CD8-positive, alpha-beta memory T cell (primary cell): ENCODE measurements around the gene USP13. TPM values are rescaled to one million over a fixed set of nuclear protein-coding genes. Genes with fewer than 3 reads are reported as not detected.

Experiments used
- CTCF ChIA-PET: fragments of 350-600 bp; sonication (Branson Sonifier 250); formaldehyde crosslinking; loops from one replicate; lab custom pipeline; 2021; ENCODE audit warnings: antibody characterized with exemption; lab: Charles Lee
- POLR2A ChIA-PET: fragments of 350-600 bp; sonication (Branson Sonifier 250); formaldehyde crosslinking; loops from one replicate; lab custom pipeline; 2021; ENCODE audit warnings: antibody characterized with exemption; lab: Charles Lee
- DNase-seq, 5 donors: peaks; one replicate each; pipeline versions ENCODE4 v3.0.0 to v3.0.0-alpha.2; 2020 to 2022; ENCODE audit warnings: mixed read lengths in 1 of 5
- H3K27ac ChIP-seq: one replicate; pipeline ENCODE4 v1.7.0; 2013; ENCODE audit warnings: low read depth, mild to moderate bottlenecking, low read length, moderate library complexity
- H3K27me3 ChIP-seq: 2 replicates; pipeline ENCODE4 v1.7.0; 2013; ENCODE audit warnings: low read length, mild to moderate bottlenecking; ENCODE audit not compliant: insufficient read depth, poor library complexity, severe bottlenecking
- H3K36me3 ChIP-seq: 2 replicates; pipeline ENCODE4 v1.7.0; 2013; ENCODE audit warnings: mild to moderate bottlenecking, low read length, moderate library complexity; ENCODE audit not compliant: insufficient read depth
- H3K4me1 ChIP-seq: 2 replicates; pipeline ENCODE4 v1.7.0; 2013; ENCODE audit warnings: mild to moderate bottlenecking, low read length, moderate library complexity; ENCODE audit not compliant: insufficient read depth
- H3K4me3 ChIP-seq: 2 replicates; pipeline ENCODE4 v1.7.0; 2013; ENCODE audit warnings: mild to moderate bottlenecking, low read length
- H3K9me3 ChIP-seq: 2 replicates; pipeline ENCODE4 v1.7.0; 2013; ENCODE audit warnings: mild to moderate bottlenecking, low read length
- H3K27ac Mint-ChIP-seq, 8 donors: one replicate each; pipeline ENCODE4 v1.8.0; 2020 to 2021; ENCODE audit warnings: mixed read lengths in 8 of 8, mild to moderate bottlenecking in 6 of 8, inconsistent platforms in 3 of 8, moderate library complexity in 3 of 8
- H3K27me3 Mint-ChIP-seq, 2 donors: one replicate each; pipeline ENCODE4 v1.8.0; 2020 to 2021; ENCODE audit warnings: mixed read lengths in 2 of 2, mild to moderate bottlenecking in 1 of 2, moderate library complexity in 1 of 2
- H3K36me3 Mint-ChIP-seq, 3 donors: one replicate each; pipeline ENCODE4 v1.8.0; 2020 to 2021; ENCODE audit warnings: mixed read lengths in 3 of 3, inconsistent platforms in 1 of 3, mild to moderate bottlenecking in 1 of 3
- H3K4me1 Mint-ChIP-seq, 3 donors: one replicate each; pipeline ENCODE4 v1.8.0; 2020 to 2021; ENCODE audit warnings: mixed read lengths in 3 of 3, inconsistent platforms in 1 of 3, mild to moderate bottlenecking in 1 of 3
- H3K4me3 Mint-ChIP-seq, 7 donors: one replicate each; pipeline ENCODE4 v1.8.0; 2020 to 2021; ENCODE audit warnings: mixed read lengths in 7 of 7, mild to moderate bottlenecking in 6 of 7, moderate library complexity in 4 of 7, inconsistent platforms in 2 of 7
- H3K9me3 Mint-ChIP-seq, 5 donors: one replicate each; pipeline ENCODE4 v1.8.0; 2020 to 2022; ENCODE audit warnings: mixed read lengths in 5 of 5, mild to moderate bottlenecking in 3 of 5, moderate library complexity in 2 of 5, inconsistent platforms in 1 of 5
- polyA plus RNA-seq: library from polyadenylated mRNA; unstranded; fragments of 300-500 nt; fragmentation: Illumina TruSeq; gene quantifications from one replicate; pipeline ENCODE4 v1.2.3, GENCODE V29; 2021
- total RNA-seq, 2 experiments: library from RNA; stranded (reverse); gene quantifications; one replicate each; pipeline ENCODE4 v1.2.3, GENCODE V29; 2021

Gene USP13
- total and polyA plus RNA-seq, 3 experiments from 2014 or later: 12.7 to 13.8 (median 13.3) TPM

DNA sequence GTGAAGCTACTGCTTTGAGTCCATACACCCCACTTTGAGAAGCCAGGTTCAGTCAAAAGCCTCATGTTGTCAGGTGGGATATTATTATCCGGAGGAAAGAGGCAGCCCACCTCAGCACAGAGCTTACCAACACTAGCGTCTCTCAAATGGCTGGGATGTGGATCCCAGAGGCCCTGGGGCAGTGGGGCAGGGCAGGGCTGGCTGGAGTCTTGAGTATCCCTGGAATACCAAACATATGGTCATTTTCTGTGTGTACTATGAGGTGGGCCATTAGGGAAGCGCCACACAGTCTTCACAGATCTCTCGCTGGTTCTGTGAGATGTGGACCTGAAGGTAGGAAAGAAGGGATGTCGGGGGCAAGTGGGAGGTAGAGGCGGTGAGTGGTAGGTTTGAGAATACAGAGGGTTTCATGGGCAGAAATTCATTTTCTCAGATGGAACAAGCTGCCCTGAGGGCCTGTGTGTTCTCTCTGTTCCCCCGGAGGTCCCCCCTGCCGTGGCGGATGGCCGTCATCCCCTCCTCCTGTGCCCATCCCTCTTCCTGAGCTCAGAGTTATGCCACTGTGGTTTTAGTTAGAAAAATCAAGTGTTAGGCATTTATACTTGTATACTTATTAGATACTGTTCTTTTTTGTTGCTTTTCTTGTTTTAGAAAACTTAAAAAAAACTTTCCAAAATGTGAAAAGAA lies 66.4 kb downstream of the USP13 start:
- CTCF ChIA-PET: no interaction called here
- H3K4me3 Mint-ChIP-seq: no peak overlapping the region
- peaks cover 10 to 41% (median 20%) of the 10 kb centered on the region in 3 donors for H3K36me3 Mint-ChIP-seq
- no peak for DNase-seq
- no peaks in the 10 kb centered on the region for H3K9me3 Mint-ChIP-seq
- POLR2A ChIA-PET: no interaction called here
- H3K27ac ChIP-seq: no peak overlapping the region
- no peaks in the 10 kb centered on the region for H3K27me3 Mint-ChIP-seq
- H3K4me1 ChIP-seq: no peaks in the 10 kb centered on the region
- H3K27me3 ChIP-seq: no peaks in the 10 kb centered on the region
- no peak overlapping the region for H3K4me3 ChIP-seq
- H3K36me3 ChIP-seq: no peaks in the 10 kb centered on the region
- no peaks in the 10 kb centered on the region for H3K4me1 Mint-ChIP-seq
- no peak overlapping the region for H3K27ac Mint-ChIP-seq
- H3K9me3 ChIP-seq: no peaks in the 10 kb centered on the region

DNA sequence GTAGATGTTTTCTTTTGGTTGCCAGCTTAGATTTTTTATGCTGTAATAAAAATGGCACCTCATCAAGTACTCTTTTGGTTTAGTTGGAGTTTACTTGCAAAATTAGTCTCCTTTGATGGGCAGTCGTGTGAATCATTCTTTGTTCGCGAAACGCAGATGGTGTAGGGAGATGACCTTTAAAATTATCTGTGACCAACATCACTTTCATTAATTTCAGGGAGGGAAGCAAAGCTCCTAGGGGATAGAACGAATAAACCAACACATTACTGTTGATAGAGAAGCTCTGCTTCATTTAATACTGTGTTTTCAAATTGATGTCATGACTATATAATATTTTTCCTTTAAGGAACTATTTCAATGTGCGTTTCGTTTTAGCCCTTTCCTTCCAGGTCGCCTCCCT lies 67.4 kb downstream of the USP13 start:
- H3K36me3 Mint-ChIP-seq: peaks cover 13 to 41% (median 20%) of the 10 kb centered on the region in 3 donors
- no peaks in the 10 kb centered on the region for H3K27me3 Mint-ChIP-seq
- Histone ChIP-seq H3K27ac (no peak overlapping the region), H3K9me3 (no peaks in the 10 kb centered on the region), H3K4me1 (no peaks in the 10 kb centered on the region), H3K27me3 (no peaks in the 10 kb centered on the region), H3K4me3 (no peak overlapping the region), H3K36me3 (no peaks in the 10 kb centered on the region)
- no peaks in the 10 kb centered on the region for H3K4me1 Mint-ChIP-seq
- no peaks in the 10 kb centered on the region for H3K9me3 Mint-ChIP-seq
- ChIA-PET POLR2A (no interaction called here), CTCF (no interaction called here)
- no peak for DNase-seq
- no peak overlapping the region for H3K27ac Mint-ChIP-seq
- no peak overlapping the region for H3K4me3 Mint-ChIP-seq

DNA sequence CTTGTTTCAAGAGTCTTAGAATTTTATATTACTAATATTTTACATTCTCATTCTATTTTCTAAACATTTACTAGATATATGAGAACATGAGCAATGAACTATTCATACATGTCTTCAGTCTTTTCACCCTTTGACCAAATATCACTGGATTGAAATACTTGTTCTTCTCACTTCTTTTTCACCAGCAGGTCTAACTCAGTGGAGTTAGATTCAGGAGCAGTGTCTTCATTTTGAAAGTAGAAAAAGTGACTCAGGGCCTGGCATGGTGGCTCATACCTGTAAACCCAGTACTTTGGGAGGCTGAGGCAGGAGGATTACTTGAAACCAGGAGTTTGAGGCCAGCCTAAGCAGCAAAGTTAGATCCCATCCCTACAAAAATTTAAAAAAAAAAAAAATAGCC lies 70.8 kb downstream of the USP13 start:
- Mint-ChIP-seq H3K9me3 (no peaks in the 10 kb centered on the region), H3K4me1 (no peaks in the 10 kb centered on the region), H3K27me3 (no peaks in the 10 kb centered on the region), H3K36me3 (peaks cover 13 to 47% (median 16%) of the 10 kb centered on the region in 3 donors), H3K27ac (no peak overlapping the region), H3K4me3 (no peak overlapping the region)
- Histone ChIP-seq H3K27me3 (no peaks in the 10 kb centered on the region), H3K4me3 (no peak overlapping the region), H3K27ac (no peak overlapping the region), H3K4me1 (no peaks in the 10 kb centered on the region), H3K9me3 (no peaks in the 10 kb centered on the region), H3K36me3 (no peaks in the 10 kb centered on the region)
- CTCF ChIA-PET: no interaction called here
- no peak for DNase-seq
- POLR2A ChIA-PET: no interaction called here

DNA sequence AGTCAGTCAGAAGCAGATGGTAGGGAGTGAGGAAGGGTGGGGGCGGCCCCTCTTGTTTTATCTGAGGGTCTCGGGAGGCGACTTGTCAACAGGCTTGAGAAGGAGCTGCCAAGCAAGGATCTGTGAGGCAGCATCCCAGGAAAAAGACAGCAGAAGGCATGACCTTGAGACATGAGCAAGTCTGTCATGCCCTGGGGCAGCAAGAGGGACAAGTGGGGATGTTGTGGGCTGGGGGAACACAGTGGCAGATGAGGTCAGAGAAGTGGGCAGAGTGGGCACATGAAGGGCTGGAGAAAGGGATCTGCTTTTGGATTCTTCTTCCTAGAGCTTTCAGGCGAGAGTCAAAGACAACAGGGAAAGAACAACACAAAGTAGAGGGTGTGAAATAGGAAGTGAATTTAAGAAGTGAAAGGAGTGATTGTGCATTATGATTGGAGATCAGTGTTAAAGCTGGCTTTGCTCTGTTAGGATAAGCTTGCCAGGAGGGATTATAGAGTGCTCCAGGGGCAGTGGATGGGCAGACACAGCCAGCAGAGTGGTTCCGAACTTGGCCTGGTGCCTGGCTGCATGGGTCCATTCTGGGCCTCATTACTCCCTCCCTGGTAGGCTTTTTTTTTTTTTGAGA lies 73.3 kb downstream of the USP13 start:
- H3K4me1 Mint-ChIP-seq: no peaks in the 10 kb centered on the region
- no peaks in the 10 kb centered on the region for H3K4me1 ChIP-seq
- H3K36me3 ChIP-seq: no peaks in the 10 kb centered on the region
- DNase-seq: no peak
- no peaks in the 10 kb centered on the region for H3K27me3 ChIP-seq
- no peak overlapping the region for H3K27ac ChIP-seq
- H3K36me3 Mint-ChIP-seq: peaks cover 13 to 49% (median 18%) of the 10 kb centered on the region in 3 donors
- no peak overlapping the region for H3K4me3 ChIP-seq
- H3K27ac Mint-ChIP-seq: peak overlapping the region in 1 of 8 donors; percentile 63
- ChIA-PET POLR2A (no interaction called here), CTCF (interaction anchor here (1.6 kb wide), 1 partner anchor 12 kb away, joined by 3 read pairs; no protein-coding TSS in a partner anchor)
- H3K4me3 Mint-ChIP-seq: no peak overlapping the region
- no peaks in the 10 kb centered on the region for H3K27me3 Mint-ChIP-seq
- no peaks in the 10 kb centered on the region for H3K9me3 ChIP-seq
- H3K9me3 Mint-ChIP-seq: no peaks in the 10 kb centered on the region

DNA sequence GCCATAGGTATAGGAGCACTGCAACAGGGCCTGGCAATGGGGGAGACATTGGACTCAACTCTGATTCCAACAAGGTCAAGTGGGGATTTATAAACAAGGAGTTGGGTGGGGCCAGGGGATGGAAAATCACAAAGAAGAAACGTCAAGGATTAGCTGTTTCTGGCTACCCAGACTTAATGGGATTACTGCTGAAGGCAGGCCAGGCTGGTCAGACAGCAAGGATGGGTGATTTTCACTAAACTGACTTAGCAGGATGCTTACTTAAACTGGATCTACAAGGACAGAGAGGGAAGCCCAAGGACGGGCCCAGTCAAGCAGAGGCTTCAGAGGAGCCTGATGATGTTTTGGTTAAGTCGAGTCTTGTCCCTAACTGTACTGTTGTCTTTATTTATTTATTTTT lies 76.2 kb downstream of the USP13 start:
- H3K4me3 Mint-ChIP-seq: no peak overlapping the region
- H3K9me3 Mint-ChIP-seq: no peaks in the 10 kb centered on the region
- Histone ChIP-seq H3K36me3 (no peaks in the 10 kb centered on the region), H3K27me3 (no peaks in the 10 kb centered on the region), H3K9me3 (no peaks in the 10 kb centered on the region), H3K4me1 (no peaks in the 10 kb centered on the region), H3K4me3 (no peak overlapping the region), H3K27ac (no peak overlapping the region)
- CTCF ChIA-PET: no interaction called here
- peaks cover 6 to 51% (median 19%) of the 10 kb centered on the region in 3 donors for H3K36me3 Mint-ChIP-seq
- no peaks in the 10 kb centered on the region for H3K4me1 Mint-ChIP-seq
- H3K27ac Mint-ChIP-seq: no peak overlapping the region
- H3K27me3 Mint-ChIP-seq: peaks cover 0 to 2% of the 10 kb centered on the region in 2 donors
- no peak for DNase-seq
- POLR2A ChIA-PET: no interaction called here

DNA sequence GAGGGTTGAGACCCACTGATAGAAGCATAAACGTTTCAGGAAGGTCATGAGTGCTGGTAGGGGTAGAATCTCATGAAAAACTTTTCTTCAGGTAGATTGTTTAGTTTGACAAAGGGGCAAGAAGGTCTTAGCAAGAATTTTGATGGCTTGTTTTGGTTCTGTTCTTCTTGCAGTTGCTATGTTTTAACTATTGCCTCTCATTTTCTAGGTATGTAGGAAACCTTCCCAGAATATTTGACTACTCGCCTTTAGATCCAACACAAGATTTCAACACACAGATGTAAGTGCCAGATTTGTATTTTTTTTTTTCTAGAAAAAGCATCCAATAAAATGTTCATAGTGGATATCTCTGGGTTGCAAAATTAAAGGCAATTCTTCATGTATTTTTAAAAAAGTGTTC lies 77.1 kb downstream of the USP13 start:
- CTCF ChIA-PET: no interaction called here
- DNase-seq: no peak
- peaks cover 5 to 51% (median 19%) of the 10 kb centered on the region in 3 donors for H3K36me3 Mint-ChIP-seq
- Histone ChIP-seq H3K9me3 (no peaks in the 10 kb centered on the region), H3K4me1 (no peaks in the 10 kb centered on the region), H3K36me3 (no peaks in the 10 kb centered on the region), H3K27me3 (no peaks in the 10 kb centered on the region), H3K4me3 (no peak overlapping the region), H3K27ac (no peak overlapping the region)
- POLR2A ChIA-PET: no interaction called here
- no peak overlapping the region for H3K27ac Mint-ChIP-seq
- no peaks in the 10 kb centered on the region for H3K4me1 Mint-ChIP-seq
- no peak overlapping the region for H3K4me3 Mint-ChIP-seq
- peaks cover 0 to 2% of the 10 kb centered on the region in 2 donors for H3K27me3 Mint-ChIP-seq
- no peaks in the 10 kb centered on the region for H3K9me3 Mint-ChIP-seq

DNA sequence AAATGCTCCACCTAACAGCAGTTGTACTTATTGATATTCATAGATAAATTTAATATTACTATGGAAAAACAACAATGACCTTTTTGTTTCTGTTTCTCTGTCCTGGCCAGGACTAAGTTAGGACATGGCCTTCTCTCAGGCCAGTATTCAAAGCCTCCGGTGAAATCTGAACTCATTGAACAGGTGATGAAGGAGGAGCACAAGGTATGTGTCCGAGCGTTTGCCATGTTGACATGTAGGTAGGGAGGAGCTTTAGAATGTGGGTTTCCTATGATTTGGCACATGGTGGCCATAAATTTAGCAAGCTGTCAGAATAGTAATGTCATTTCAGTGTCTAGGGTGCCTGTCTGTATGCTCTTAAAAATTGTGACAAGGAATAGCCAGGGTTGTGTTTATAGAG lies 77.7 kb downstream of the USP13 start:
- Mint-ChIP-seq H3K4me1 (no peaks in the 10 kb centered on the region), H3K27ac (no peak overlapping the region), H3K9me3 (no peaks in the 10 kb centered on the region), H3K4me3 (no peak overlapping the region), H3K27me3 (peaks cover 0 to 2% of the 10 kb centered on the region in 2 donors), H3K36me3 (peaks cover 0 to 47% (median 17%) of the 10 kb centered on the region in 3 donors)
- Histone ChIP-seq H3K9me3 (no peaks in the 10 kb centered on the region), H3K27ac (no peak overlapping the region), H3K4me1 (no peaks in the 10 kb centered on the region), H3K4me3 (no peak overlapping the region), H3K27me3 (no peaks in the 10 kb centered on the region), H3K36me3 (no peaks in the 10 kb centered on the region)
- CTCF ChIA-PET: no interaction called here
- POLR2A ChIA-PET: no interaction called here
- DNase-seq: no peak

DNA sequence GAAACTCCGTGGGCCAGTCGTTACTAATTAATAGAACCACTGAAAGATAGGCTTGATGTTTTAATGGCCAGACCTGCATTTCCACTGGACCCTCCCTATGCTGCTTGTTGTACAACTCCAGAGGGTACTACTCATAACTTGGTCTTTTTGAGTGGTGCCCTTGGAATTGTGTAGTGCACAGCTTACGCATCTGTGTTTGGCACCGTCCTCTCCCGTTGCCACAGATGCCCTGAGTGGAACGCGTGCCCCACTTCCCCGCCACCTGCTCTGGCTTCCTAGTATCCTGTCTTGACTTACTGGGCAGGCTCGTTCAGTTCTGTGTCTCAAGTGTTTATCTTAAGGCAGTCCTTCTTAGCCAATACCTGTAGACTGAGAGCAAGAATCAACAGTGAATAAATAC lies 78.7 kb downstream of the USP13 start:
- H3K4me1 Mint-ChIP-seq: no peaks in the 10 kb centered on the region
- peaks cover 0 to 41% (median 19%) of the 10 kb centered on the region in 3 donors for H3K36me3 Mint-ChIP-seq
- Histone ChIP-seq H3K9me3 (no peaks in the 10 kb centered on the region), H3K4me1 (no peaks in the 10 kb centered on the region), H3K27me3 (no peaks in the 10 kb centered on the region), H3K4me3 (no peak overlapping the region), H3K27ac (no peak overlapping the region), H3K36me3 (no peaks in the 10 kb centered on the region)
- peaks cover 0 to 2% of the 10 kb centered on the region in 2 donors for H3K27me3 Mint-ChIP-seq
- DNase-seq: no peak
- no peaks in the 10 kb centered on the region for H3K9me3 Mint-ChIP-seq
- CTCF ChIA-PET: no interaction called here
- no peak overlapping the region for H3K4me3 Mint-ChIP-seq
- H3K27ac Mint-ChIP-seq: no peak overlapping the region
- POLR2A ChIA-PET: no interaction called here
